Kidney (tissue), 14 donors: ENCODE measurements around the gene COL4A5. TPM values are rescaled to one million over a fixed set of nuclear protein-coding genes. Genes with fewer than 3 reads are reported as not detected.

ENCODE experiments used
- DNase-seq, 5 donors: peaks; one replicate each; pipeline ENCODE4 v3.0.0-alpha.2; 2013 to 2020
- FAIRE-seq: peaks from 2 replicates; lab custom pipeline; 2012; peaks lifted over from hg19 to GRCh38; lab: Jason Lieb, UNC
- H3K27ac ChIP-seq, 2 donors: one replicate each; pipeline ENCODE4 v1.7.0; 2013; ENCODE audit warnings: low read depth in 2 of 2, low read length in 2 of 2, inconsistent platforms in 1 of 2
- H3K27me3 ChIP-seq: one replicate; pipeline ENCODE4 v1.7.1; 2013; ENCODE audit warnings: low read length, inconsistent platforms; ENCODE audit not compliant: control insufficient read depth, insufficient read depth
- H3K36me3 ChIP-seq, 3 donors: one replicate each; pipeline versions ENCODE4 v1.7.0 to v1.7.1; 2013; ENCODE audit warnings: low read length in 3 of 3, control low read depth in 1 of 3, inconsistent platforms in 1 of 3; ENCODE audit not compliant: insufficient read depth in 3 of 3, control insufficient read depth in 2 of 3
- H3K4me1 ChIP-seq, 3 donors: one replicate each; pipeline versions ENCODE4 v1.7.0 to v1.7.1; 2013; ENCODE audit warnings: low read length in 3 of 3, inconsistent platforms in 1 of 3, low read depth in 1 of 3; ENCODE audit not compliant: control insufficient read depth in 2 of 3, insufficient read depth in 2 of 3
- H3K4me3 ChIP-seq, 3 donors: one replicate each; pipeline versions ENCODE4 v1.7.0 to v1.8.1; 2013; ENCODE audit warnings: low read length in 3 of 3, control low read depth in 1 of 3, inconsistent platforms in 1 of 3
- H3K9ac ChIP-seq, 3 donors: one replicate each; pipeline versions ENCODE4 v1.7.0 to v1.7.1; 2013; ENCODE audit warnings: low read length in 3 of 3, control low read depth in 1 of 3, inconsistent platforms in 1 of 3
- H3K9me3 ChIP-seq, 3 donors: one replicate each; pipeline versions ENCODE4 v1.7.0 to v1.7.1; 2013; ENCODE audit warnings: low read length in 3 of 3, control low read depth in 1 of 3, inconsistent platforms in 1 of 3; ENCODE audit not compliant: control insufficient read depth in 2 of 3, insufficient read depth in 1 of 3
- CTCF ChIP-seq: IDR thresholded peaks from 3 replicates; pipeline ENCODE4 v1.5.1; 2012; ENCODE audit warnings: mild to moderate bottlenecking, moderate library complexity, borderline replicate concordance; ENCODE audit not compliant: insufficient read depth; ENCODE audit errors: extremely low read depth
- intact Hi-C: fragments of 100-400 bp; cut with DNase I; formaldehyde crosslinking; loops from one replicate; pipeline ENCODE4 v1.11.1; 2022
- polyA plus RNA-seq: library from polyadenylated mRNA; stranded (reverse); fragments of 350-450 nt; fragmentation: Illumina TruSeq; extraction: RNeasy Lipid Tissue Mini Kit (QIAGEN cat#74804); gene quantifications from one replicate; pipeline ENCODE4 v1.2.3, GENCODE V29; 2014; ENCODE audit warnings: low read depth, low replicate concordance; ENCODE audit not compliant: insufficient read depth
- total RNA-seq: library from RNA; stranded (reverse); fragmentation: NEBNext Ultra II Directional; extraction: Animal tissue kit (Norgen Biotek cat#: 25700); gene quantifications from one replicate; pipeline ENCODE4 v1.2.1, GENCODE V29; 2021
- donor health status: control.
- donor health status: control.
- donor health status: control.
- donor health status: control.
- donor health status: control.
- donor health status: DM: yes; HTN: yes; CAD: no.
- donor health status: Normal renal cell carcinoma (clear cell type).

The COL4A5 gene
- total and polyA plus RNA-seq, 2 donors from 2014 or later, result 11.9 to 23.9 TPM

DNA sequence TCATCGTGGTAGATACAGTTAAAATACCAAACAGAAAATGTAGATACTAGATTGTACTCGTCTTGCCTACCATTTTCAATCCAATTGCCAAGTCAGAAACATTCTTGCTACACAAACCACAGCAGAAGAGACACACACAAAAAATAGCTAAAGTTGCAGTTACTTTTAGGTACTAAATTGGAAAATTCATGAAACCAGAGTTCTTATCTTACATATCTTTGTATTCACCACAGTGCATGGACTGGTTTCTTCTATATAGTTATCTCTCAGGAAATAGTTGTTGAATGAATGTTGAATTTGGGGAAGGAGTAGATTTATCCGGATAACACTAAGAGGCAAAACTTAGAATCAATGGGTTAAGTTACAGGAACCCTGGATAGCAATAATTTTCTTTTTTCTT, 14.2 kb downstream of the COL4A5 start:
- Histone ChIP-seq H3K9me3 (peaks cover 0 to 4% (median 0%) of the 10 kb centered on the region in 3 donors), H3K4me1 (no peaks in the 10 kb centered on the region), H3K36me3 (no peaks in the 10 kb centered on the region), H3K27ac (no peak overlapping the region), H3K27me3 (no peaks in the 10 kb centered on the region), H3K9ac (no peak overlapping the region), H3K4me3 (no peak overlapping the region)
- FAIRE-seq (no peak), DNase-seq (no peak)
- intact Hi-C loops, result no loop called here
- TF ChIP-seq CTCF, result no peak

DNA sequence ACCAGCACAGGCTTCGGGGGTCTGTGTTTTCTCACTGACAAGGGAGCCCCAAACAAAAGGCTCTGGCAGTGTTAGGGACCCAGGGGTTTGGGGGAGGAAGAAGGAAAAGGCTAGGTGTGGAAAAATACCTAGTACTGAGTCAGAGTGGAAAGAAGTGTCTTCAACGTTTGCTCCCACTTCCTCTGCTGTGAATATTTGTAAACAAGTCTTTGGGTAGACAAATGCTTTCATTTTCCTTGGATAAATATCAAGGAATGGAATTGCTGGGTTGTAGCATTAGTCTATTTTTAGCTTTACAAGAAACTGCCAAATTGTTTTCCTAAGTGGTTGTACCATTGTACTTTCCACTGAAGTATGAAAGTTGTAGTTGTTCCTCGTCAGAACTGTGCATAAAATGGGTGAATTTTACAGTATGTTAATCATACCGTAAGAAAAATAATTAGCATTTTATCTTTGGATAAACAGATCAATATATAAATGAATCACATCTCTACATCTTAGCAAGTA, 17.4 kb downstream of the COL4A5 start:
- no peak for DNase-seq
- Histone ChIP-seq H3K9me3 (peaks cover 0 to 4% (median 0%) of the 10 kb centered on the region in 3 donors), H3K36me3 (no peaks in the 10 kb centered on the region), H3K9ac (no peak overlapping the region), H3K27me3 (no peaks in the 10 kb centered on the region), H3K4me1 (no peaks in the 10 kb centered on the region), H3K4me3 (no peak overlapping the region), H3K27ac (no peak overlapping the region)
- no peak for FAIRE-seq
- TF ChIP-seq CTCF, result no peak
- intact Hi-C loops, result no loop called here

DNA sequence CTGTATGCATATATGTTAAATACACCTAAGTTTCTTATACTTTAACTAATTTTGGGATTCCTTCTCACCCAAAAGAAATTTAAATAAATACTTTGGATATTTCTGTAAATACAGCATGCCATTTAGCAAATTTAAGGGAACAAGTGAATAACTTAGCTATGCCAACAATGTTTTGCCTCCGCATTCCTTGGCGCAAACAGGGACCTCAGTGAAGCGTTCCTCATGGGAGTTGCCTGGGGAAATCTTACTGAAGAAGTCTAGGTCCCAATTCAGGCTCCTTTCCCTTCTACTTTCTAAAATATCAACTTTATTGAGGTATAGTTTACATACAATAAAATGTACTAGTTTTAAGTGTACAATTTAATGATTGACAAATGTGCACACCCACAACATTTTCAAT, 25.0 kb downstream of the COL4A5 start:
- DNase-seq (peak in 1 of 5 donors; percentile 3), FAIRE-seq (no peak)
- intact Hi-C loops, result no loop called here
- TF ChIP-seq CTCF, result no peak
- no peaks in the 10 kb centered on the region for H3K27me3 ChIP-seq
- no peaks in the 10 kb centered on the region for H3K9me3 ChIP-seq
- H3K36me3 ChIP-seq, result no peaks in the 10 kb centered on the region
- no peak overlapping the region for H3K27ac ChIP-seq
- H3K4me3 ChIP-seq, result no peak overlapping the region
- H3K4me1 ChIP-seq, result no peaks in the 10 kb centered on the region
- no peak overlapping the region for H3K9ac ChIP-seq

- intact Hi-C loops, result no loop called here
- H3K9ac ChIP-seq, result no peak overlapping the region
- H3K36me3 ChIP-seq, result no peaks in the 10 kb centered on the region
- no peaks in the 10 kb centered on the region for H3K9me3 ChIP-seq
- DNase-seq, result no peak
- FAIRE-seq, result no peak
- no peaks in the 10 kb centered on the region for H3K4me1 ChIP-seq
- no peak for TF ChIP-seq CTCF
- no peak overlapping the region for H3K27ac ChIP-seq
- H3K27me3 ChIP-seq, result no peaks in the 10 kb centered on the region
- no peak overlapping the region for H3K4me3 ChIP-seq
Observed at GRCh38 chrX:108468486-108468885, 28.8 kb downstream of the COL4A5 start.
